SJCRH30 (cell line): ENCODE data around the gene ADGRG1. TPM values are rescaled to one million over a fixed set of nuclear protein-coding genes. Genes with fewer than 3 reads are reported as not detected.
A peak's percentile ranks its signal among the peaks of the same experiment; 100 is the strongest.

Experiments used
- DNase-seq, 2 experiments: peaks; one replicate each; pipeline ENCODE4 v3.0.0-alpha.2; 2015 to 2020
- H3K27ac ChIP-seq: fragments of 250-450 bp; sonication (Bioruptor Pico); 2 replicates; pipeline ENCODE4 v1.5.1; 2020; ENCODE audit warnings: mild to moderate bottlenecking, moderate library complexity
- H3K27me3 ChIP-seq: fragments of 250-450 bp; sonication (Bioruptor Pico); 2 replicates; pipeline ENCODE4 v1.5.1; 2020; ENCODE audit warnings: mild to moderate bottlenecking, moderate library complexity
- H3K36me3 ChIP-seq: fragments of 250-450 bp; sonication (Bioruptor Pico); 2 replicates; pipeline ENCODE4 v1.5.1; 2020; ENCODE audit warnings: mild to moderate bottlenecking, moderate library complexity
- H3K4me1 ChIP-seq: fragments of 250-450 bp; sonication (Bioruptor Pico); 2 replicates; pipeline ENCODE4 v1.5.1; 2020; ENCODE audit warnings: mild to moderate bottlenecking, moderate library complexity
- H3K4me3 ChIP-seq: fragments of 250-450 bp; sonication (Bioruptor Pico); 2 replicates; pipeline ENCODE4 v1.5.1; 2020; ENCODE audit warnings: mild to moderate bottlenecking, moderate library complexity
- H3K9me3 ChIP-seq: fragments of 250-450 bp; sonication (Bioruptor Pico); replicated peaks from 2 replicates; pipeline ENCODE4 v1.5.1; 2020; ENCODE audit warnings: mild to moderate bottlenecking, moderate library complexity
- total RNA-seq: library from RNA; depleted of rRNA; stranded (reverse); fragments of >200 nt; shearing (Covaris generic); gene quantifications from 2 replicates; pipeline ENCODE4 v1.2.3, GENCODE V29; 2014

Gene ADGRG1
- total RNA-seq, 1 experiment from 2014 or later, result 0.32 TPM

DNA sequence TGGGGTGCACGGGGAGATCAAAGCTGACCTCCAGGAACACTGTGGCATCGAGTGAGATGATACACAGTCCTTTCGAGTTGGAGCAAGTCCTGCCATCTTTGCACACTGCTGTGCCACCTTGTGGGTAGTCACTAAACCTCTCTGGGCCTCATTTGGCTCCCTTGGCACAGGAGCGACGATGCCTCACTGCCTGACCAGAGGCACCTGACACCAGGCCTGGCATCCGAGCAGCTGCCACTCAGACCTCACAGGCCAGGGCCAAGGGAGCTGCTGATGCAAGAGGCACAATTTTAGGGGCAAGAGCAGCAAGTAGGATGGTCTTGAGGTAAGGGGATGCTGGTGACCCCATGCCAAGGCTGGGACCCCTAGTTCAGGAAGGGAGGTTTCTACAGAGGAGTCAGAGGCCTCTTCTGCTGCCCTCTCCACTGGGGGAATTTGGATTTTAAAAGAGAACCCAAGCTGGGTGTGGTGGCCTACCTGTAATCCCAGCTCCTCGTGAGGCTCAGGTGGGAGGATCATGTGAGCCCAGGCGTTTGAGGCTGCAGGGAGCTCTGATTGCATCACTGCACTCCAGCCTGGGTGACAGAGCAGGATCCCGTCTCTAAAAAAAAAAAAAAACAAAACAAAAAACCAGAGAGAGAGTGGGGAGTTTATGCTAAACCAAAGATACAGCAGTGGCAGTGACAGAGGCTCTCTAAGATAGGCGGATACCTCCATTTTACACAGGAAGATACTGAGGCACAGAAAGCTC lies 6.7 kb upstream of the ADGRG1 start:
- peaks cover 46% of the 10 kb centered on the region for H3K27me3 ChIP-seq
- H3K36me3 ChIP-seq, result no peaks in the 10 kb centered on the region
- DNase-seq, result no peak

DNA sequence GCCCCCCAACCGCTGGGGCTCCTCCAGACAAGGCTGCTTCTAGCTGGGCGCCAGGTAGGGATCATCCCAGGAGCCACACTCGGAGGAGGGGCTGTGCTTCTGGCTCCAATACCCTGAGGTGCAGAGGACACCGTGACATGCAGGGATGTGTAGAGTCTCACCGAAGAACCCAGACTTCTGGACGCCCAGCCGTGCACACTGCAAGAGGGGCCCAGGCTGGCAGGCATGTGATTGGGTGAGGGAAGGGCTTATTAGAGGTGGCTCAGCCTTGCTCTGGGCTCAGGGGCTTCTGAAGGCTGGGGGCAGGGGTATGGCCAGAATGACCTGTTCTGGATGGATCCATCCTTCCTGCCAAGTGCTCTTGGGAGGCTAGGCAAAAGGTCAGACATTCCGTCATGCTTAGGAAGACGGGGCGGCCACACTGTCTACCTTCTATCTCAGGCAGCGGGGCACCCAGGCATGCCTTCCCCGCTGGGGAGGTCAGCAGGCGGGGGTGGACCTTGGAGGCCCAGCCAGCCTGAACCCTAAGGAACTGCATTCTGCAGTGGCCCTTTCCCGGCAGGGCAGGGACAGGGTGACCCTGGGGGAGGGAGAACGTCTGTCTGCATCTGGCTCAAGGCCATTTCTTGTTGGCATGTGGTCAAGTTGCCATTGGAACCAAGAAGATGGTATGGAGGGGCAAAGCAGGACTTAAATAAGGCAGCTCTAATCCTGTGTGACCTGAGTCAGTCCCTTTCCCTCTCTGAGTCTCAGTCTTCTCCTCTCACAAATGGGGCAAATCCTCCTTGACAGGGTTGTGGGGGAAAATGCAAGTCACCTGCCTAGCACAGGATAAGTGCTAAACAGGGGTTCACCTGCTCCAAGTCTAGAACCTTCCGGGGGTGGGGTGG lies 5.8 kb upstream of the ADGRG1 start:
- Histone ChIP-seq H3K27me3 (peaks cover 56% of the 10 kb centered on the region), H3K9me3 (no peaks in the 10 kb centered on the region), H3K4me3 (no peak overlapping the region), H3K4me1 (0 out of 2 replicates have a peak, but pooled peaks cover 2% of the 10 kb centered on the region), H3K27ac (no peak overlapping the region), H3K36me3 (no peaks in the 10 kb centered on the region)
- no peak for DNase-seq

More for the DNA sequence above, 6.7 kb upstream of the ADGRG1 start:
- Histone ChIP-seq H3K4me1 (no peaks in the 10 kb centered on the region), H3K4me3 (no peak overlapping the region), H3K9me3 (no peaks in the 10 kb centered on the region), H3K27ac (no peak overlapping the region)

DNA sequence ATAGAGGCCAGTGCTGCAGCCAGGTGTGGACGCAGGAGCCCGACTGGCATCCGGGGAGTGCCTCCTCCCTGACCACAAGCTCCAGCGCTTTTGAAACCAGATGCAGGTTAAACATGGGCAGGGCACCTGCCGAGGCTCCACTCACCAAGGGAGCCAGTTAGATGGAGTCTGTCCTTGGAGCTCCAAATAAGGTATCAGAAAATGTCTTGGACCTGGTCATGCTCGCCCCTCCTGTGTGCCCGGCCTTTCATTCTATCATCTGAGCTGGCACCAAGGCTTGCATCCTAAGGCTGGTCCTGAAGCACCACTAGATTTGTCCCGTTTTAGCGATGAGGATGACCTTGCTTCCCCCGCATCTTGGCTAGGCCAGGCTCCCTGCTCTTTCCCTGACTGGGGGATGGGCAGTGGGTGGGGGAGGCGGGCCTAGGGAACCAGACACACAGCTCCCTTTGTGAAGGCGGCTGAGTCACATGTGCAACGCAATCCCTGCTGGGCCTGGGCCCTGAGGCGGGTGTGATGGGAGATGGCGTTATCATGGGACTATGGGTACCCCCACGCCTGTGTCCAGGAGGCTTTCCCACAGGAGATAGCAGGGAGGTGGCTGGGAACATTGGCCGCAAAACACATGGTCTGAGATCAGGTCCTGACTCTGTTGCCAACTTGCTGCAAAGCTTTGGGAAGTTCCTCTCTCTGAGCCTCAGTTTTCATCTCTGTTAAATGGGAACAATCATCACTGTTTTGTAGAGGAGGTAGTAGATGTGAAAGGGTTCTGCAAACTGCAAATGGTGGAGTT lies 5.0 kb upstream of the ADGRG1 start:
- no peak overlapping the region for H3K27ac ChIP-seq
- no peaks in the 10 kb centered on the region for H3K9me3 ChIP-seq
- H3K4me1 ChIP-seq, result peaks cover 8% of the 10 kb centered on the region; the same call in 1 of the 2 replicates
- no peak overlapping the region for H3K4me3 ChIP-seq
- H3K36me3 ChIP-seq, result no peaks in the 10 kb centered on the region
- peaks cover 58% of the 10 kb centered on the region for H3K27me3 ChIP-seq
- DNase-seq, result peak; percentile 28 to 35

DNA sequence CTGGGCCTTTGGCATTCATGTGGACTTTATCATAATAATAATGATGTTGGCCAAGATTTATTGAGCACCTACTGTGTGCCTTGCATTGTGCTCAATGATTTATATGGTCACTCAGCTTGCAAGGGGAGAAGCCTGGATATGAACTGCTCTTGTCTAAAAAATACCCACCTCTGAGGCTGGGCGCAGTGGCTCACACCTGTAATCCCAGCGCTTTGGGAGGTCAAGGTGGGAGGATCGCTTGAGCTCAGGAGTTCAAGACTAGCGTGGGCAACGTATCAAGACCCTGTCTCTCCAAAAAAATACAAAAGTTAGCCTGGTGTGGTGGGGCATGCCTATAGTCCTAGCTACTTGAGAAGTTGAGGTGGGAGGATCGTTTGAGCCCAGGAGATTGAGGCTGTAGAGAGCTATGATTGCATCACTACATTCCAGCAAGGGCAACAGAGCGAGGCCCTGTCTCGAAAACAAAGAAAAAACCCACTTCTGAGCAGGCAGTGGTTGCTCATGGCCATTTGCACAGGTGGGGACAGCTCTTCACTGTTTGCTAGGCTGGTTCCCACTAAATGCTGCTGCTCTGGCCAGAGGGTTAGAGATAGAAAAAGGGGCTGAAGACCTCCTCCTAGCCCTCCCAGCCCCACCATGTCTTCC lies 4.3 kb upstream of the ADGRG1 start:
- Histone ChIP-seq H3K36me3 (no peaks in the 10 kb centered on the region), H3K9me3 (no peaks in the 10 kb centered on the region), H3K27me3 (peaks cover 56% of the 10 kb centered on the region), H3K4me3 (no peak overlapping the region), H3K4me1 (peaks cover 8% of the 10 kb centered on the region; the same call in 1 of the 2 replicates), H3K27ac (no peak overlapping the region)
- no peak for DNase-seq

DNA sequence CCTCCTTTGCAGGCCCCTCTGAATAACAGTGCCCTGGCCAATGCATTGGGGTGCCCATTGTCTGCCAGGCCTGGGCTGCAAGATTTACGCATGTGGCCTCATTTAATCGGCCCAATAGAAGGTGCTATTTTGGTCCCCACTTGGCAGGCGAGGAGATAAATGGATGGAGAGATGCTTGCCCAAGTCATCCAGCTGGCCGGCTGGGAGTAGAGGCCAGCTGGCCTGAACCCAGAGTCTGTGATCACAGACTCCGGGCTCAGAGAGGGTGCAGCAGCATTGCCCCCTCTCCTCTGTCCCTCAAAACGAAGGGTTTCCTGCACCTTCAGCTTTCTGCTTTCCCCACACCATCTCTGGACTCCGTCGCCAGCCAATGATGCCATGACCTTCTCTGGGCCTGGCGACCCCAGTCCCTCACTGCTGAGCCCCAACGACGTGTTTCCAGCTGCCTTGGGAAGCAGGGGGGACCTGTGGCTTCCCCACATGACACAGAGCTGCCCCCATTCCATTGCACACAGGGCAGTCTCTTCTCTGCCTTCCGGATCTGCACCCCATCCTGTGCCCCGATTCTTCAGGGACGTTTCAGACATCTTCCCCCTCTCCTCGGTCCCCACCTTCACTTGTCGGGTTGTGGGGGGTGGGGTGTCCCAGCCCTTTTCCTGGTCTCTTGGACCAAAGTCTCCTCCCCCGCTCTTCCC lies 3.5 kb upstream of the ADGRG1 start:
- peaks cover 56% of the 10 kb centered on the region for H3K27me3 ChIP-seq
- DNase-seq, result no peak
- H3K4me1 ChIP-seq, result peaks cover 8% of the 10 kb centered on the region; the same call in 1 of the 2 replicates
- H3K4me3 ChIP-seq, result no peak overlapping the region
- no peaks in the 10 kb centered on the region for H3K9me3 ChIP-seq
- no peak overlapping the region for H3K27ac ChIP-seq
- no peaks in the 10 kb centered on the region for H3K36me3 ChIP-seq

DNA sequence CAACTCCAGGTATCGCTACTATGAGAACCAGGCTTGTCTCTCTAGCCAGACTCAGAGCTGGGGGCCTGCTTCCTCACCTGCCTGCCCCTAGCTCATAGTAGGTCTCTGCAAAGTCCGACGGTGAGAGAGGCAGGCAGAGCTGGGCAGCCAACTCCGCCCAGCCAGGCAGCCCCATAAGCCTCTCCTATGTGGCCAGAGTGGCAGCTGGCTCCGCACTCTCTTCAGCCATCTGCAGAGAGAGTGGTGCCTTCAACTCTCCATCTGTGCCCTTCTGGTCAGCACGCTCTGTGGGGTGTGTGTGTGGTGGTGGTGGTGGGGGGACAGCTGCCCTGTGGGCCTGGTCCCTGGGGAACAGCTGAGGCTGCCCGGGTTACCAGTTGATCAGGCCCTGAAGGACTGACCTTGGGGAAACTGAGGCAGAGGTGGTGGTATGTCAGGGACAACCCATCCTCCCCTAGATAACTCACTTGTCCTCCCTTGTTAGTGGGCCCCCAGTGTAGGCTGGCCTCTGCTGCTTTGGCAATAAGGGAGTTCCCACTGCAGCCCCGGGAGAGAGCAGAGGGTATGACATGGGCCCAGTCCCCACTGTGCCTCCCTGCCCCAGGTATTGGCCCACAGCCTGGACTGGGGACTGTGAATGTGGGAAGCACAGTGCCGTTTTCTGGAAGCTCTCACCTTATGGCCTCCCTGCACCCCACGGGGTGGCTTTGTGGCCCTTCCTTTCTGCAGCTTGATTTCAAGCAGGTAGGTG lies 1.8 kb upstream of the ADGRG1 start:
- H3K4me1 ChIP-seq, result peaks cover 8% of the 10 kb centered on the region; the same call in 1 of the 2 replicates
- no peaks in the 10 kb centered on the region for H3K36me3 ChIP-seq
- H3K27me3 ChIP-seq, result peaks cover 68% of the 10 kb centered on the region
- no peaks in the 10 kb centered on the region for H3K9me3 ChIP-seq
- no peak overlapping the region for H3K4me3 ChIP-seq
- no peak for DNase-seq
- no peak overlapping the region for H3K27ac ChIP-seq

DNA sequence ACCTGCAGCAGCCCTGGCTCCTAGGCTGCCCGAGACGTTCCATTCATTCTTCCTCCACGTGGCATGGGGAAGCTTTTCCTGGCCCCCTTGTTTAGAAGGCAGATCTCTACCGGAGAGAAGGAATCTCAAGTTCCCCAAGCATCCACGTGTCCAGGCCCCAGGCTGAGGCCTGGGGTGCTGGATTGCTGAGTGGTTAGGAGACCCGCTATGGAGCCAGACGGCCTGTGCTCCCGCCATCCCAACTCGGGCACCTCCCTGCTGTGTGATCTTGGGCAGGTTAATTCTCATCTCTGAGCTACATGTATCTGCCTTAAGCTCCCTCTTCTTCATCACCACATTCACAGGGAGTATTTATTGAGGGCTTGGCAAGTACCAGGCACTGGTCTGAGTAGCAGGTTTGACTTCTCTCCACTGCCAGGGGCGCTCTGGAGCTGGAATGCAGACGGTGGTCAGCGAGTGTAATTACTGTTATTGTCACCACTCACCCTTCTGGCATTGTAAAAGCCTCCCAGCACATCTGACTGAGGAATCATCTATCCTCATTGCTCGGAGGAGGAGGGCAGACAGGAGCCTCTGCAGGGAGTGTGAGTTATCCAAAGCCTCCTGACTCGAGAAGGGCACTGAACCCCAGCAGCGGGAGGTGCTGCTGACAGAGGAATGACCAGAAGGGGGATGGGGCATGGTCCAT lies 1.1 kb upstream of the ADGRG1 start:
- H3K27ac ChIP-seq, result no peak overlapping the region
- peaks cover 8% of the 10 kb centered on the region; the same call in 1 of the 2 replicates for H3K4me1 ChIP-seq
- H3K36me3 ChIP-seq, result no peaks in the 10 kb centered on the region
- H3K4me3 ChIP-seq, result no peak overlapping the region
- H3K27me3 ChIP-seq, result peaks cover 73% of the 10 kb centered on the region
- peak in 1 of 2 experiments; percentile 30 for DNase-seq
- no peaks in the 10 kb centered on the region for H3K9me3 ChIP-seq

DNA sequence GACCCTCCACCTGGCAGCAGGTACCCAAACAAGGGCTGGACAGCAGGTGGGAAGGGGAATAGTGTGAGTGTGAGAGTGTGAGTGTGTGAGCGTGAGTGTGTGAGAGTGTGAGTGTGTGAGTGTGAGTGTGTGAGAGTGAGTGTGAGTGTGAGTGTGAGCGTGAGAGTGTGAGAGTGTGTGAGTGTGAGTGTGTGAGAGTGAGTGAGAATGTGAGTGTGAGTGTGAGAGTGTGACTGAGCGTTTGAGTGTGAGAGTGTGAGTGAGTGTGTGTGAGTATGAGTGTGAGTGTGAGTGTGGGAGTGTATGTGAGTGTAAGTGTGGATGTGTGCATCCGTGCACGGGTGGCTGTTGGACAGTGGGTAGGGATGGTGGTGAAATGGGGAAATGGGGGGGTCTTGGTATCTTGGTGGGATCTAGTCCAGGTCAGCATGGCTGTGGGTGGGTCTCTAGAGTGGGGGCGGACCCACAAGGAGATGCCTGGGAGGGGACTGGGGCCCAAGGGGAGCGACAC lies 408 bp downstream of the ADGRG1 start:
- Histone ChIP-seq H3K36me3 (no peaks in the 10 kb centered on the region), H3K27ac (no peak overlapping the region), H3K4me3 (no peak overlapping the region), H3K27me3 (peaks cover 67% of the 10 kb centered on the region), H3K9me3 (no peaks in the 10 kb centered on the region), H3K4me1 (peaks cover 8% of the 10 kb centered on the region)
- DNase-seq, result no peak

DNA sequence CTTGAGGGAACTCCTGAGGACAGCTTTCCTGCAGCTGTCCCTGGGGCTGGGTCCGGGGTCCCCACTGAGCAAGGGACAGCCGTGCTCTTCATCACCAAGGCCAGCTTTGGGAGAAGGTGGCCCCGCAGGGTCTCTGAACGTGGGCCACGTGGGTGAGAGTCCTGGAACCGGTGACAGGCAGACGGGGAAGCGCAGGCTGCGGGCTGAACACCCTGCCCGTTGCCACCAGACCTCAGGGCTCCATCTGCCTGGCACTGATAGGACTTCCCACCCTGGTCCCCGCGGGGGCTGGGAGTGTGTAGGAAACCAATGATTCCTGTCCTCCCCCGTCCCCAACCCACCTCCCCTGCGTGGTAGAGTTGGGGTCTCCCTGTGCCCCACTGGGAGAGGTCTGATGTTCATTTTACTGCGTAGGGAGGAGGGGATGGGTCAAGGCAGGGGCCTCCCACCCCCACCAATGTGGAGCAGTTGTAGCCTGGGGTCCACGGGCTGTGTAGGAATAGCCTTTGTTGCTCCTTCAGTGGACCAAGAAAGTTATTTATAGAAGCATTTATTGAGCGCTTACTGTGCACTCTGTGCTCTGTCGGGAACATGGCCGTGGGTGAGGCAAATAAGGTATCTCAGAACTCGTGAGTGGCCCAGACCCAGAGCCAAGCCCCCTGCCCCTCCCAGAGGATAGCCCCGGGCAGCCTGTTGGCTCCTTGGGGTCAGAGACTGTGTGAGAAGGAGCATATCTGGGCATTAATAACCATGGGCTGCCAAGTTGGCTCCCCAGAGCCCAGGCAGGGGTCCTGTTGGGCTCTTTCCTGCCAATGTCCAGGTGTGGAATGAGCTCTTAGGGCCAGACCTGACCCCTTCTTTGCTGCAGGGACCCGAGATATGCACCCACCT lies 1.3 kb downstream of the ADGRG1 start:
- DNase-seq, result no peak
- Histone ChIP-seq H3K9me3 (no peaks in the 10 kb centered on the region), H3K36me3 (no peaks in the 10 kb centered on the region), H3K27ac (no peak overlapping the region), H3K4me3 (no peak overlapping the region), H3K27me3 (peaks cover 65% of the 10 kb centered on the region), H3K4me1 (peaks cover 13% of the 10 kb centered on the region)

DNA sequence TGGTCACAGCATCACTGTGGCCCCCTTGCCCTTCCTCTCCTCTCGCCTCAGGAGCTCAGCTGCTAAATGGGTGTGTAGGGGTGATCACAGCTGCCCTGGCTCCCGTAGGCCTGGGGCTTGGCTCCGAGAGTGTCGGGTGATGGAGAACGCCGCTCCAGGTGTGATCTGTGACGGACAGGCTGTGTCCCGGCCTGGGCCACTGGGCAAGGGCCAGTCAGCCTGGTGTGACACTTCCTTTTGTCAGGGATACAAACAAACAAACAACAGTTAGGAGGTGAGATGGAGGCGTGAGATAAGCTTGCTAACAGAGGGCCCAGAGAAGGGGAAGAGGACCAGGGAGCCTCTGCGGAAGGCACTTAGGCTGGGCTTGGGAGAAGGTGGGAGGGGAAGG lies 2.0 kb downstream of the ADGRG1 start:
- peaks cover 13% of the 10 kb centered on the region for H3K4me1 ChIP-seq
- H3K27ac ChIP-seq, result no peak overlapping the region
- no peaks in the 10 kb centered on the region for H3K9me3 ChIP-seq
- DNase-seq, result no peak
- H3K36me3 ChIP-seq, result no peaks in the 10 kb centered on the region
- peaks cover 62% of the 10 kb centered on the region for H3K27me3 ChIP-seq
- H3K4me3 ChIP-seq, result no peak overlapping the region

DNA sequence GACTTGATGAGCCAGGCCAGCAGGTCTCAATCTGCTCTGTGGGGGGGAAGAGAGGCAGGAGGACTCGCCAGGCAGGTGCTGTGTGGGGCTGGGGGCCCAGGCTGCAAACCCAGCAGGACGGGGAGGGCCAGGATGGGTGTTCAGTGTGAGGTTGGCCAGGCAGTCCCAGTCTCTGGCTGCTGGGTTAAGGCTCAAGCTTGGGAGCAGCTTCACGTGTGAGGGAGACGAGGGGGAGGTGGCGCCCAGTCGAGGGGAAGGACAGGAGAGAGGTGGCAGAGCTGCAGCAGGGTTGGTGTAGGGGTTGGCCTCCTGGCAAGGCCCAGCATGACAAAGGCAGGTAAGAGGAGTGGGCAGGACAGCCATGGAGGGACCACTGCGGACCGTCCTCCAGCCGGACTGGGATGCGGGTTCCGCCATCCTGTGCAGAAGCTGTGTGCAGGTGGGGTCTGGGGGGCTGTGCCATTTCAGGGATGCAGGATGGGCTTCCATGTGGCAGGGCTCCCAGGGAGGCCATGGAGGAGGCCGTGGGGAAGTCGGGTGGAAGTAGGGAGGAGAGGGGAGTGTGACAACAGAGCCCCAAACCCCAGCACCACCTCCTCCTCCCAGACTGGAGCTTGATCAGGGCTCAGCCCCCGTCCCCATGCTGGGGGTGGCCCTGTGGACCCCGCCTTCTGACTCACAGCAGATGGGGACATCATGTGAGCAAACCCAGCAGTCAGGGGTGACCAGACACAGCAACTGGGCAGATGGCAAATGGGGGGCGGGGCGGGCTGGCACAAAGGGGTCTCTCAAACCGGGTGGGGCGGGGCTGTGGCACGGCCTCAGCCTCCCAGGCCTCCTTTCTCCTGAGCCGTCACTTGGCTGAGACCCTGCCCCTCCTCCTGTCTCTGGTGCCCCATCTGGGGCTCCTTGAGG lies 2.8 kb downstream of the ADGRG1 start:
- no peaks in the 10 kb centered on the region for H3K9me3 ChIP-seq
- no peaks in the 10 kb centered on the region for H3K36me3 ChIP-seq
- H3K4me1 ChIP-seq, result peaks cover 13% of the 10 kb centered on the region
- no peak overlapping the region for H3K4me3 ChIP-seq
- no peak for DNase-seq
- H3K27ac ChIP-seq, result no peak overlapping the region
- H3K27me3 ChIP-seq, result peaks cover 60% of the 10 kb centered on the region
